ENCODE results near the gene CA10.

Gene CA10

DNA sequence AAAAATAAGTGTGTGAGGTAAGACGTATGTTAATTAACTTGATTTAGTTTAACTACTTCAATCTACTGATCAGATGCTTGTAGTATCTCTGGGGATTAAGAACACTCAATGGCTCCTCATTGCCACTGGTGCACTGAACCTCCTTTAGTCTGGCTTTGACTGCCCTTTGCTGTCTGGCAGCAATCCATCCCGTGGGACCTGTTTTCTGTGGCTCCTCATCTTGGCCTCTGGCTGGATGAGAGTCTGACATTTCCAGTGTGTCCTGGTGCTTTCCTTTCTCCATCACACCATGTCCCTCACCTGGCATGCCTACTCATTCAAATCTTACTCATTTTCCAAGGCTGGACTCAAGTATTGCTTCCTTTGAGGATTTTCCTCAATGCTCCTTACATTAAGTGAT, 212.2 kb downstream of the CA10 start:
- DNase-seq, result no peak

- DNase-seq, result no peak
Observed at GRCh38 chr17:51941272-51941671, 217.2 kb downstream of the CA10 start.

DNA sequence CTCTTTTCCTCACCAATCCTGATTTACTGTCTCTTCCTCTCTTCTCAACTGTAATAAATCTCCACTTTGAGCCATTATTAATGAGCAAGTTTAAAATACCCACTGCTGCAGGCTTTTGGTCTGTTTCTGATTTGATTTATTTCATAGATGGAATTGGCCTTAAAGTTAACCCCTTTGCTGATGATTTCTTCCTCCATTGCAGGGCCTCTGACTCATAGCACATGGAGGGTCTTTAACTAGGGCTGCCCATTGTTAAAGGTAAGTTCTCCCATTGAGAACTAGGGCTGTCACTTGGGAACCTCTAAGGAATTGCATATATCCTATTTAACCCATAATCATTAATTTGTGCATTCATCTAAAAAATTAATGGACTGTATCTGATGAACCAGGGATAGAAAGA, 221.2 kb downstream of the CA10 start:
- no peak for DNase-seq

DNA sequence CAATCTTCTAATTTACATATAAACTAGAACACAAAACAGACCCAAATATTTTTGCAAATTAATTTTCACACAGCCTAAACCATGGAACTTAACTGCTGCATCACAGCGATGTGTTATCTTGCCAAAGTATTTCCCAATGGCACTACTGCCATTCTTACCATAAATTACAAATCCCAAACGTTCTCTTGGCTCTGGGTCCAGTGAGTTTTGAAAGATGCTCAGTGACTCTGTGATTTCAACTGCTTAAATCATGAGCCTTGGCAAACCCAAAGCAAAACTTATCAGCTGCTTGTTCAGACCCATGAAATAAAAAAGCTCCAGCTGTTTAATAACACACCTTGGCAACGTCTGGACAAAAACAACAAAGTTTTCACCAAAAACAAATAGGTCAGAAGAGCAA, 223.0 kb downstream of the CA10 start:
- DNase-seq, result no peak

- no peak for DNase-seq
Observed at GRCh38 chr17:51933647-51934046, 224.9 kb downstream of the CA10 start.

DNA sequence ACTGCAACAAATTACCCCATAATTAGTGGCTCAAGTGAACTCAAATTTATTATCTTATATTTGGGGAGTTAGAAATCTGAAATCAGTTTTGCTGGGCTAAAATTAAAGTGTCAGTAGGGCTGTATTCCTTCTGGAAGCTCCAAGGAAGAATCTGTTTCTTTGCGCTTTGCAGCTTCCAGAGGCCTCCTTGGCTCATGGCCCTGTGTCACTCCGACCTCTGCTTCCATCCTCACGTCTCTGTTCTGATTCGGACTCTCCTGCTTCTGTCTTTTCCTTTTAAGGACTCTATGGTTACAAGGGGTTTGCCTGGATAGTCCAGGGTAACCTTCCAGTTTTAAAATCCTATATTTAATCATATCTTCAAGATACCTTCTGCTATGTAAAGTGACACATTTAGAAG, 232.1 kb downstream of the CA10 start:
- DNase-seq, result no peak

GRCh38 chr17:51921500-51921899, 237.0 kb downstream of the CA10 start:
- DNase-seq, result no peak

DNA sequence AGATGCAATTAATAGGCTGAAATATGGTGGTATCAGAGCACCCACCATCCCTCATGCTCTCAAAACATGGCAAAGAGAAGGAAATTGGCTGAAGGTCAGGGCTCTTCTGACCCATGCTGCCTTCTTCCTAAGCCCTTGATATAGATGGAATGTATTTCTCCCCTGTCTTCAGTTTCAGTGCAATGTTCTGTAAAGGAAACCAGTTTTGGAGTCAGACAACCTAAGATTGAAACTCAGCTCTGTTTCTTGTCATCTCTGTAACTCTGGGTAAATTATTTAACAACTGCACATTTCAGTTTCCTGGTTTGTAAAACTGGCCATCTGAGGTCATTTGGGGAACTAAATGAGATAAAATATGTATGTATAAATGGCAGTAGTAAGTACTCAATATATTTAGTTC, 243.9 kb downstream of the CA10 start:
- DNase-seq, result no peak

- no peak for DNase-seq
Observed at GRCh38 chr17:51913491-51914205, 244.9 kb downstream of the CA10 start.

DNA sequence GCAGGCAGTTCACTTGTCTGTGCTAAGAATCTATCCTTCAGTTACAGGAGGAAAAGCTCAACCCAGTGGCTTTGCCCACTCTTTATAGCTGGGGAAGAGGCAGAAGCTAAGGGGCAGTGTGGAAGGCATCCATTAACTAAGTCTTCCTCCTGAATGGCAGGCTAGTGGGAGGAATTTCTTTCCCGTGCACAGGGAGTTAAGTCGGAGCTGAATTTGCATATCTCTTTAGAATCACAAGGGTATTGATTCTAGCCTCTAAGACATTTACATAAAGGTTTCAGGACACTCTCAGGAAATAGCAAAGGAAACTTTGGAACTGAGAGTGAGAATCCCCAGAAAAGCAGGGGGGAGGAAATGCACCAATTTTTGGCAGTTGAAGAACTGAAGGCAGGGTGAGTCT, 245.6 kb downstream of the CA10 start:
- DNase-seq, result no peak

DNA sequence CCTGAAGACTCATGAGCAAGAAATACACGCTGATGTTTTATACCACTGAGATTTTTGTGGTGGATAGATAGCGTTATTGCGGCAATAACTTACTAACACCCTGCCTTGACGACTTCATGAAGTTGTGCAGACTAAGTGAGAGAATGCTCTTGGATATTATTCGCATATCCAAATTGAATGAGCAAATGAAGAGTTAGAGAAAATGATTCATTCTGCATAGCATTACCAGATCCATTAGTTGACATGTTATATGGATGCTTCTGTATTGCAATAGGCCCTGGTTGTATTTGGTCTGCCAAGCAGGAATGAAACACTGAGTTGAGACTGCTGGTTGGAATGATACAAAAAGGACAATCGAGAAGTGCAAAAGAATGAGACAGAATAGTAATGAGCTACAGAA, 247.3 kb downstream of the CA10 start:
- no peak for DNase-seq

DNA sequence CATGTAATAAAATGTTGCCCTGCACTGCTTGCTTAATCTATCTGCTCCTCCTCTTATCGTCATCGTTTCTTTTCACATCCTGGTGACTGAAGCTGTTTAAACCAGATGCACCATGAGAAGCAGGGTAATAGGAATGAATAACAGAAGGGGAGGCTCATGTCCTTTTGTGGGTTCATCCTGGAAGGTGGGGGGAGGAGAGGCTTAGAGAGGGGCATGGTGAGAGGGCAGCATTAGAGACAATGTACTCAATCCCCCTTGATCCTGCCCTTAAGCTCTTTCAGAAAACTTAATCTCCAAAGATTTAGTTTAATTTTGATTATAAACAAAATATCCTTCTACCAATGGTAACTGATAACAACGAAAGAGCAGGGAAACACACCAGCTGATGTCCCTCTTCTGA, 248.5 kb downstream of the CA10 start:
- DNase-seq, result no peak

GRCh38 chr17:51908841-51909537, 249.5 kb downstream of the CA10 start:
- no peak for DNase-seq

- no peak for DNase-seq
Observed at GRCh38 chr17:51907041-51907440, 251.5 kb downstream of the CA10 start.

DNA sequence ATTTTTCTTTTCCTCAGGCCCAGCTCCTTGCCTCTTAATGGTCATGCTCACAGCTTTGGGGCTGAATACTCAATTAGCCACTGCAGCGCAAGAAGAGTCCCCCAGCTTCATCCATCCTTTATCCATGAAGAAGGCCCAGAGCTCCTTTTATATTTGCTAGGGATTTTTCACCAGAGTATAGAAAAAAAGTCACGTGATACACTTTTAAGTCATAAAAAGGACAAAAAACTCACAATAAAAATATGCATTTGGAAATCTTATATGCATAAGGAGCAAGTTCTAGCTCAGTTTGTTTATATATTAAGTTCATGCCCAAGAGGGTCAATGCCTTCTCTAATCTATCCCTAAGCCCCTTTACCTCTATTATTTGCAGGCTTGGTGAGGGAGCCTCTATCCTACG, 254.1 kb downstream of the CA10 start:
- DNase-seq, result no peak

GRCh38 chr17:51901242-51901641, 257.3 kb downstream of the CA10 start:
- no peak for DNase-seq

DNA sequence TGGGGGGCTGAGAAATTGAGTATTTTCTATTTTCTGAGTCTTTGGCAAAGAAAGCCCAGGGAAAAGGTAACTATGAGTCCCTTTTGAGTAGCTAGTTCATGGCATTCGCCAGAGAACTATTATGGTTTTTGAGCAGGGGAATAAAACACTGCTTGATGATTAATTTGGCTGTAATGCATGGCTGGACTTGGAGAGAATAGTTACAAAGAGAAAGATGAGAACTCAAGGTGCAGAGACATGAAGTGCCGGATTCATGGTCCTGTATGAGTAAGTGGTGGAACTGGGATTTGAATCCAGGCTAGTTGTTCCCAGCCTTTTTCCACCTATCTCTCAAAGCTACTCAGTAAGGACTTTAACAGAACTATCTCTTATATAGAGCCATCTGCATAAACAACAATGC, 266.6 kb downstream of the CA10 start:
- DNase-seq, result no peak

GRCh38 chr17:51890710-51891109, 267.8 kb downstream of the CA10 start:
- DNase-seq, result no peak

DNA sequence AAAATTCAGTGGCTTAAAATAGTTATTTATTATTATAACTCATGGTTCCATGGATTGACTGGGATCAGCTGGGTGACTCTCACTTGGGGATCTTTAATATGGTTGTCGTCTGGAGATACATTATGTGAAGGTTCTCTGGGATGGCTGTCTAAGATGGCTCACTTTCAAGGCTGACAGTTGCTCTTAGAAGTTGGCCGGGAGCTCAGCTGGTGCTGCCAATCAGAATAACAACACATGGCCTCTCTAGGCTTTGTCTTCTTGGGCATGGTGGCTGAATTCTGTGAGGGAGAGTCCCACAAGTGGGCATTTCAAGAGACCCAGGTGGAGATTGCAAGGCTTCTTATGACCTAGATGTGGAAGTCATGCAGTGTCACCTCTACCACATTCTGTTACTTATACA, 269.7 kb downstream of the CA10 start:
- no peak for DNase-seq

- no peak for DNase-seq
Observed at GRCh38 chr17:51876986-51877385, 281.5 kb downstream of the CA10 start.

- DNase-seq, result no peak
Observed at GRCh38 chr17:51873302-51873701, 285.2 kb downstream of the CA10 start.

DNA sequence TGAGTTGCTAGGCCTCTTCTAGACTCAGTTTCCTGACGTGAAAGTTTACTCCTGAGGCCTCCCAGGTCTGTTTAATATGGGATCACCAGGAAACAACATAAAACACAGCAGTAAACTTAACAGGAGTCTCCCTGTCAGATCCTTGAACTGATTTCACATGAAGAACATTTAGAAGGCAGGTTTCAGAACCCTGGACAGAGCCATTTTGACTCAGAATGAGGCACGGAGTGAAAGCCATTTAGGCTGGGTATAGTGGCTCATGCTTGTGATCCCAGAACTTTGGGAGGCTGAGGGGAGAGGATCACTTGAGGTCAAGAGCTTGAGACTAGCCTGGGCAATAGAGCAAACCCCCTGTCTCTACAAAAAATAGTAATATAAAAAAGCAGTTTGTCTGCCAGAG, 289.1 kb downstream of the CA10 start:
- DNase-seq, result no peak

DNA sequence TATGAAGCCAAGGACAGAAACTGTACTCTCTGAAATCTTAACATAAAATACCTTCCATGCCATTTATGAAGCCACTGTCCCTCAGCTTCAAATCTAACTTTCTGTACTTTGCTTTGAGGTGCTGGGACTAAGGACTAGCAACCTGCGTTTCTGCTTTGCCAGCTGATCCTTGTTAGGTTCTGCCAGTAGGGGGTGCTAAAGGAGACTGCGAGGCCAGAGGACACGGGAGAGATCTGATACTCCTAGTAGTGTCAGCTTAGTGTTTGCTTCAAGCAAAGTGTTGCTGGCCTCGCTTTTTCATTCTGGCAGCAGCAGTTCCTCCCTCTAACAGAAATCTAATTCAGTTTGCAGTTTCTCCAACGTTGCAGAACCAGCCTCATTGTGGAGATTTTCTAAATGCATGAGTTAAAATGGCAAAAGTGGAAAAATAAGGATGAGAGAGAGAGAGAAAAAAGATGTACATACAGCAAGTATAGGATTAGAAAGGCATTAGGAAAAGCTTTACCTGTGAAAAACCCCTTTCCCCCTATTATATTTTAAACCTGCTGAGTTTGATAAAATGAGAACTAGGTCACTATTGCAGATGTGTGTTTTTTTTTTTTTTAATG, 297.5 kb downstream of the CA10 start:
- no peak for DNase-seq

DNA sequence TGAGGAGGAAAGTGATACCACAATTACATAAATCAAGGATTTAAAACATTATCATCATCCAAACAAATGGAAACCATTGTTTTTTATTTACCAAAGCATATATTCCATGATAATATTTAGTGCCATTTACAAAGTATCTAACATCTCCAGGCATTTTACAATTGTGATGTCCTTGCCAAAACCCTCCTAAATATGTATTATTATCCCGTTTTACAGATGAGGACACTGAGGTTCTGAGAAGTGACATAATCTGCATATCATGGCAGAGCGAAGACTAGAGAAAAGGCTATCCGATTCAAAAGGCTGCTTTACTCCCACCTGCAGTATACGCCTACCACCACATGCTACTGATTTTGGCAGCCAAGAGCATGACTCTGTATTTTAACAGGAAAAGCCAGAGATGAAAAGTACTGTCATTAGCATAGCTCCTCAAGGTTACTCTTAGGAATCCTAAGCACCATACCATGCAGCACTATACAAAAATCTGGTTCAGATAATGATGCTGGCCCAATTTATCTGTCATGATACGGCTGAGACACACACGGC, 301.4 kb downstream of the CA10 start:
- no peak for DNase-seq
